HEK293T (cell line): ENCODE data around the gene CD2AP.

Source experiments
- BHLHE40 ChIP-seq: fragments of 450-650 bp; IDR thresholded peaks from 2 replicates; pipeline ENCODE4 v1.6.1; 2016; ENCODE audit warnings: mild to moderate bottlenecking, moderate library complexity, borderline replicate concordance
- CTBP1 ChIP-seq: fragments of 450-650 bp; IDR thresholded peaks from 2 replicates; pipeline ENCODE4 v1.6.1; 2016; ENCODE audit warnings: borderline replicate concordance
- ELF4 ChIP-seq: fragments of 450-650 bp; IDR thresholded peaks from 2 replicates; pipeline ENCODE4 v1.6.1; 2017; ENCODE audit warnings: antibody characterized with exemption
- FOXA1 ChIP-seq: fragments of 450-650 bp; IDR thresholded peaks from 2 replicates; pipeline ENCODE4 v1.6.1; 2016; ENCODE audit warnings: mild to moderate bottlenecking
- FOXK2 ChIP-seq: fragments of 450-650 bp; IDR thresholded peaks from 2 replicates; pipeline ENCODE4 v1.6.1; 2016; ENCODE audit warnings: mild to moderate bottlenecking
- FOXM1 ChIP-seq: fragments of 450-650 bp; IDR thresholded peaks from 2 replicates; pipeline ENCODE4 v1.6.1; 2017; ENCODE audit warnings: mild to moderate bottlenecking, borderline replicate concordance
- LEF1 ChIP-seq: fragments of 450-650 bp; IDR thresholded peaks from 2 replicates; pipeline ENCODE4 v1.6.1; 2017; ENCODE audit warnings: mild to moderate bottlenecking, borderline replicate concordance
- NFRKB ChIP-seq: fragments of 450-650 bp; IDR thresholded peaks from 2 replicates; pipeline ENCODE4 v1.6.1; 2016; ENCODE audit warnings: mild to moderate bottlenecking, moderate library complexity
- SP1 ChIP-seq: fragments of 450-650 bp; IDR thresholded peaks from 2 replicates; pipeline ENCODE4 v1.6.1; 2017
- SUZ12 ChIP-seq: fragments of 450-650 bp; IDR thresholded peaks from 2 replicates; pipeline ENCODE4 v1.6.1; 2016; ENCODE audit warnings: mild to moderate bottlenecking
- TARDBP ChIP-seq: fragments of 450-650 bp; IDR thresholded peaks from 2 replicates; pipeline ENCODE4 v1.6.1; 2016
- ZNF384 ChIP-seq: fragments of 450-650 bp; IDR thresholded peaks from 2 replicates; pipeline ENCODE4 v1.6.1; 2016
- TF ChIP-seq, protein P1 (sequence below): fragments of 450-650 bp; IDR thresholded peaks from 2 replicates; pipeline ENCODE4 v1.6.1; 2016

DNA sequence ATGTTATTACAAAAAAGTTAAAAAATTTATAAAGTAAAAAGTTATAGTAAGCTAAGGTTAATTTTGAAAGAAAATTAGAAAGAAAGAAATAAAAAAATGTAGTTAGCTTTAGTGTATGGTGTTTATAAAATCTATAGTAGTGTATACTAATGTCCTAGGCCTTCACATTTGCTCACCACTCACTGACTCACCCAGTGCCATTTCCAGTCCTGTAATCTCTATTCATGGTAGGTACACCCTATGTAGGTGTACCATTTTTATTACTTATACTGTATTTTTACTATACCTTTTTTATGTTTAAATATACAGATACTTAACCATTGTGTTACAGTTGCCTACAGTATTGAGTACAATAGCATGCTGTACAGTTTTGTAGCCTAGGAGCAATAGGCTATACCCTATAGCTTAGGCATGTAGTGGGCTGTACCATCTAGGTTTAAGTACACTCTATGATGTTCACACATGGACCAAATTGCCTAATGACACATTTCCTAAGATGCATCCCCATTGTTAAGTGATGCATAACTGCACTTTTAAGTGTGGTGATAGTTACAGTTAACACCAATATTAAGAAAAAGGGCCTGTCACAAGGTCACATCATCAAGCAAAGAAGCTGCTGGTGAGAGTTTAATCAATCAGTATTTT, 8.0 kb downstream of the CD2AP start:
- TF ChIP-seq BHLHE40 (no peak), TARDBP (no peak), CTBP1 (no peak), NFRKB (no peak), FOXK2 (no peak), ZNF384 (no peak), LEF1 (no peak), SUZ12 (no peak), FOXA1 (no peak), FOXM1 (no peak), SP1 (no peak), ELF4 (no peak)
- TF ChIP-seq, protein P1, sequence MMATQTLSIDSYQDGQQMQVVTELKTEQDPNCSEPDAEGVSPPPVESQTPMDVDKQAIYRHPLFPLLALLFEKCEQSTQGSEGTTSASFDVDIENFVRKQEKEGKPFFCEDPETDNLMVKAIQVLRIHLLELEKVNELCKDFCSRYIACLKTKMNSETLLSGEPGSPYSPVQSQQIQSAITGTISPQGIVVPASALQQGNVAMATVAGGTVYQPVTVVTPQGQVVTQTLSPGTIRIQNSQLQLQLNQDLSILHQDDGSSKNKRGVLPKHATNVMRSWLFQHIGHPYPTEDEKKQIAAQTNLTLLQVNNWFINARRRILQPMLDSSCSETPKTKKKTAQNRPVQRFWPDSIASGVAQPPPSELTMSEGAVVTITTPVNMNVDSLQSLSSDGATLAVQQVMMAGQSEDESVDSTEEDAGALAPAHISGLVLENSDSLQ, result no peak
